GM19463 (cell line): ENCODE data around the gene ZNF462.
"Not testable (repeated sequence)": the region's sequence is repeated elsewhere in the genome, so short reads cannot be mapped to it uniquely, and the experiment has no call there.

Experiments
- ATAC-seq: cut with Tn5 transposase; IDR thresholded peaks from one replicate; pipeline ENCODE4 v1.9.1; 2021; ENCODE audit warnings: mild to moderate bottlenecking, moderate library complexity; ENCODE audit not compliant: unreplicated experiment

The ZNF462 gene

DNA sequence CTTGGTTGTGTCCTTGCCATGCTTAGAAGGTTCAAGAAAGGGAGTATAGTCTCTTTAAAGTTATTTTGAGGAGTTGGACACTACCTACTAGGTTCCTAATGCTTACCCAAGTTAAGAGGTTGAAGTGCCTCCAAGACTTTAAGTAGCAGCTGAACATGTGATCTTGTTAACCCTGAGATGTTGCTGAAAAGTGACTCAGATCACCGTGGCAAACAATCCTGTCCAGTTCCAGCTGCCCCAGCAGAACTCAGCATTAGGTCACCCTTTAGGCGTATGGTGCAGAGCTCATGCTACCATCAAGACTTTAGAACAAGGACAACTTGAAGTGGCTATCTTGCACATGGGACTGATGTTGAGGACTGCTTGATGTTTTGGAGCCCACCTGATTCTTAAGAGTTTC lies 22.5 kb downstream of the ZNF462 start:
- no peak for ATAC-seq

DNA sequence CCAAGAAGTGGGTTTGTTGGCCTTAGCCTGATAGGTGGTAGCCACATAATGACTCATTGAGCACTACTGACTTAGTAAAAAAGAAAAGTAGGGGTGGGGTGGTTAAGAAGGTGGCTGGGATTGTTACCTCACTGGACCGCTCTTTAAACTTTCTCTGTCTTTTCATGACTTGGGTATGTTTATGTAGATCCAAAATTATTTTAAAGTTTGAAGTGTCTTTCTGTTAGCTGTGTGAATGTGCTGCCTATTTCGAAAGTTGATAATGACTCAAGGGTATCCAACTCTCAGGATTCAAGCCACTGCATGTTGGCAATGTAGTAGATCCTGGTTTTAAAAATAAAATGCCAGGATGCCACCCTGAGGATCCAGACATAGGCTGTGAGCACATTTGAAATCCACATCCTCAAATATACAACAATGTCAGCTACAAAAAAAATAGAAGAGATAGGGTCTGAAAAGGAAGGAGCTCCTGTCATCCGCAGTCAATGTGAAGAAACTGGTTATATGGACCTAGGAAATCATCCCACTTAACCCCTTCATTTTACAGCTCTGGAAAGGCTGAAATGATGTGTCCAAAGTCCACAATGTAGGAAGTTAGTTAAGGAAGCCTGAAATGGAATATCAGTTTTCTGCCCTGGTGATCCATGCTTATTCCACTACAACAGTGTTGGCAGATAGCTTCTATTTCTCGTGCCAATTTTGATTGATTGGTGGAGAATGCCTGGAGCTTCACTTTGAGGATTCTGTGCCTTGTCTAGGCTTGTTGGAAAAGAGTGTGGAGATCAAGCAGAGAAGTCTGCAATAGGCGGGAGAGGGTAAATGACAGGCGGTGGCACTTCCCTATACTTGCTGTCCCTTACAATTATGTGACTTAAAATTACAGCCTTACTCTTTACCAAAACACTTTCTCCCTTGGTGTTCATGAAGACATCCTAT lies 23.4 kb downstream of the ZNF462 start:
- no peak for ATAC-seq

DNA sequence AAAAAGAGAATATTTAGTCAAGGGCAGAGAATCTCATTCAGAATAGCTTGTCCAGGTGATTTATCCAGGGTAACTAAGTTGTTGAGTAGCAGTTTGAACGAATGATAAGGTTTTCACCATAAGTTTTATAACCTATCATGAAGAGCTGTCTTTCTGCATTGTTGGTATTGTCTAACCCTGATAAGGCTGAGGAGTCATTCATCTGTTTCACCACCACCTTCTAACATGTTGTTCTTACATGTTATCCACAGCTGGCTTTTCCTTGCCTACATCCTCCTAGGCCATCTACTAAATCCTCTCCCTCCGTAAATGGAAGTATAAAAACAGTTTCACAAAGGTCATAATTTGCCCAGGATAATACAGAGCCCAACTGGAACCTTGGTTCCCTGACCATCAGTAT lies 24.1 kb downstream of the ZNF462 start:
- no peak for ATAC-seq

DNA sequence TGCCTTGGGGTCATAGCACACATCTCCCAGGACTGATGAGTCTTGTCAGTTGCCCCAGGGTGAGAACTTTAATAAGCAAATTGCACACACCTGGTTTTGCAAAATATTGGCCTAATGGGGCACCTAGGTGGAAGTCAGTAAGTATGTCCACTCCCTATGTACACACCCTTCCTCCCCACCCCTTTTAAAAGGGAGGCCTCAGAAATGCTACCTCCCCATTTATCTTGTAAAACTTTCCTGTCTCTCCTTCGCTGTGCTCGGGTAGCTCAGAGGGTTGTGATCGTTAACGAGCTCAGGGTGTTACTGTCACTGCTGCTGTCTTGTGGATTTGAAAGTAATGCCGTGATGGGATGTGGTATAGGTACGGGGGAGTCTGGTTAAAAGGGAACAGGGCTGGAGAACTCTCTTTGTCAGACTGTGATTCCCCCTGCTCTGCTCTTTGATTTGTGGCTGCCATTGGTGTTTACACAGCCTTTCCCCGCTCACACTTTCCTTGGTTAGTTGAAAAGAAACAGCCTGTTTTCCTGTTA lies 26.2 kb downstream of the ZNF462 start:
- no peak for ATAC-seq

DNA sequence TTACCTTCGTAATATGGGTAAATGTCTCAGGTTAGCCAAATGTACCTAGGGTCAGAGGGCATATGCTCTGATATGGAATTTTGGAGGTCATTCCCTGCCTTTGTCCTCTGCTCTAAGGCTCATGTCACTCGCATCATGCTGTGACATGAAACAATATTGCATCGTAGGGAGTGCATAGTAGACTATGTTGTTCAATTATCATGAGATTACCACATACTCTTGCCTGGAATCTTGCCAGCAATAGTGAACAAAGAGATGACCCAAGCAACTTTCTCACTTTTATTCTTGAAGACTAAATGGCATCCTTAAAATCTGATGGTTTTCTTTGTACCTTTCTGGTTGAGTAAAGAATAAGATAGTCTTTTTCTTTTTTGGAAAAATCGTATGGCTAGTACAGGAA lies 27.6 kb downstream of the ZNF462 start:
- no peak for ATAC-seq

DNA sequence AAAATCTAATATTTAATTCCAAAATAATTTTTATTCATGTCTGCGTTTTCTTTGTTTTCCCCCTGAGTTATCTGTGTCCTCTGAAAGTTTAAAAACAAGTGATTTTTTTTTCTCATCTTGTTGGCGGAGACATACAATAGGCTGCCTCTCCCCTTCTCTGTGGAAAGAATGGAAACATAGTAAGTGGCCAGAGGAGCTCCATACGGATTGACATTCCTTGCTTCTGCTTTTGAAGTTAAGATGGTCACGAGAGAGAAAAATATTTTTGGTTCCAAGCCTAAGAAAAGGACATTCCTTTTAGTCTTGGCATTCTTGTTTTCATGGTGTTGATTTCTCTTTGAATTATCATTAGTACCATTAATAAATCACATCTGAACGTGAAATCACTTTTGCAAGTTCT lies 28.3 kb downstream of the ZNF462 start:
- ATAC-seq: no peak

DNA sequence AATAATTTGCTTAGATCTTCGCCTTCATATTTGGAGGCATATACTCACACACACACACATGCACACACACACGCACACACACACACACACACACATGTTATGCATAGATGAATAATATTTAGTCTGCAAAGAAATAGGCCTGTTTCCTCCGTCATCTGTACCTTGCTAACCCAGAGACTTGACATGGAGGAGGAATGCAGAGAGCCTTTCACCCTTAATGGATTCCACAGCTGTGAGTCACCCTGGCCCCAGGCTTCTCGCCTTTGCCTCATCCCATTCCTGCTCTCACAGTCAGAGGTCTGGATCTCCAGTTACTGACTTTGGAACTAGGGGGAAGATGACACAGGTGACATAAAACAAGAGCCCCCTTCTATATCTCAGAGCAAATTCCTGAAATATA lies 29.7 kb downstream of the ZNF462 start:
- no peak for ATAC-seq

DNA sequence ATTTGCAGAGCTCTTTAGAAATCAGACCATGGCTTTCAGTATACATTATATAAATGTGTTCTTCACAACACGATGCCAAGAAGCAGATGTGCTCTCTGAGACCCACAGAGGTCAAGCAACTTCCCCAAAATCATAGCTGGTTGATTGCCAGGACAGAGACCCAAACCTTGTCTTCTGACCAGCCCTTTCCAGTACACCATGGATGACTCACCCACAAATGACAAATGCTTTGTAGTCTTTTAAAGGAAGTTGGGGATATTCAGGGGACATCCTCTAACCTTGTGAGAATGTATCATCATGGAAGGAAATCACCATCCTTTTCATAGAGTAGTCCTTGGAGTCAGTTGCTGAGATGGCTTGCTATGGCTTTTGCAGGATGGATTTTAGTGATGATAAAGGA lies 30.1 kb downstream of the ZNF462 start:
- ATAC-seq: no peak

DNA sequence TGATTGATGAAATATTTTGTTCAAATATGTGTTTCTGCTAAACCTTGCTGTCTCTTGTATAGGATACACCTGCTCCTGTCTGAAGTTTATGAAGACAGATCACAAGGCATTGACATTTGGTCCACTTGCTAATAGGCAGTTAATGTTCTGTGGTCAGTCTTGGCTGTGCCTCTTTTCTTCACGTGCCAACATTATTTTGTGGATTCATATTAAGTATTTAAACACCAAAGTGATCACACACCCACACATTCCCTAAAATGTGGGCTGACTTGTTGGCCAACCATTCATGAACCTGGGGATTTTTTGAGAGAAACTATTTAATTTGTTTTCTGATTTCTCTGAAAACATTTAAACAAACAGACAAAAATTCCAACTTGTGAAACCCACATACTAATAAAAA lies 33.7 kb downstream of the ZNF462 start:
- no peak for ATAC-seq

DNA sequence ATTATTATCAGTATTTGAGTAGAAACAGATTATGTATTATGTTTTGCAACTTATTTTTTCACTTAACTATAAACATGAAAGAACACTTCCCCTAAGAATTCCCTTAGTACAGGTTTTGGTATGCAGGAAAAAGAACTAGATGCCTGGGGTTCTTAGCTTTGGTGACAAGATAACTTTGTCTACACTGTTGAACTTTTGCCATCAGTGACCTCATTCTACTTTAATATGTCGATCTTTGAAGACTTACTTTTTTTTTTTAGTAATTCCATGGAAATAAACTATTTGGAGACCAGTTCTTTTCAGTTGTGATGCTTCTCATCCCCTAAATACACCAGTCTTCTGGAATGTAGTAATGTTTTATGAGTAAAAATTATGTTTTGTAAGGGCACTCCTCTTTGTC lies 34.3 kb downstream of the ZNF462 start:
- ATAC-seq: no peak

DNA sequence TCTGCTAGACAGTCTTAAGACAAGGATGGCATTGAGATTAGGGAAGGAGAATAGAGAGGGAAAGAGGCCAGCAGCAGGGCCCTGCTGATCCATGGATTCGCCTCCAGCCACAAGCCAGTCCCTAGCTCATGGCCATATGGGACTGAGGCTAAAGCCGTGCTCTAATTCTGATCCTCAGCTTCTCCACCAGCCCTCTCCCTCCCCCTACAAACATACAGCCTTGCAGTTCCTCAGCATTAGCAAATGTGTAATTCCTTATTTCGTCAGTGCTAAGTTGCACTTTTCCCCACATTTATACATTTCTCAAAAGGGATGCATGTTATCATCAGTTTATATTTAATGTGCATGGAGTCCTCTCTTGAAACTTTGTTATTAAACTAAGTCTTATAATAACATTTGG lies 34.8 kb downstream of the ZNF462 start:
- ATAC-seq: no peak

DNA sequence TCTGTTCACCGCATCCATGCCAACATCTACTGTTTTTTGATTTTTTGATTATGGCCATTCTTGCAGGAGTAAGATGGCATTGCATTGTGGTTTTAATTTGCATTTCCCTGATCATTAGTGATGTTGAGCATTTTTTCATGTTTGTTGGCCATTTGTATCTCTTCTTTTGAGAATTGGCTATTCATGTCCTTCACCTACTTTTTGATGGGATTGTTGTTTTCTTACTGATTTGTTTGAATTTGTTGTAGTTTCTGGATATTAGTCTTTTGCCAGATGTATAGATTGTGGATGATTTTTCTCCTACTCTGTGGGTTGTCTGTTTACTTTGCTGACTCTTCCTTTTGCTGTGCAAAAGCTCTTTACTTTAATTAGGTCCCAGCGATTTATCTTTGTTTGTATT lies 37.6 kb downstream of the ZNF462 start:
- not testable (repeated sequence) for ATAC-seq

DNA sequence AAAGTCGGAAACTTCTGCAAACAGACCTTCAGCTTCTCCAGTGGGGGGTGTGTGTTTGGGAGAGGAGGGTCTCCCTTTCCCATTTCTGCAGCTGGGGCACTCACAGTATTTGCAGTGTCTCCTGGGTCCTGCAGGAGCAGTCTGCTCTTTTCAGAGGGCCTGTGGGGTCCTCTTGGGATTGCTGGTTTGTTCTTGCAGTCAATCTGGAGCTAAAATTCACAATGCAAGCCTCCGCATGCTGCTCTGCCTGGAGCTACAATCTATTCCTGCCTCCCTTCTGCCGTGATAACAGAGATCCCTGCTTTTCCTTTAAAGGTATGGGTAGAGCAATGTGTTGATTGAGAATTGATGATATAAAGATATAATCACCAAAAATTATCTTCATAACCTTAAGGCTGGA lies 43.2 kb downstream of the ZNF462 start:
- ATAC-seq: no peak

DNA sequence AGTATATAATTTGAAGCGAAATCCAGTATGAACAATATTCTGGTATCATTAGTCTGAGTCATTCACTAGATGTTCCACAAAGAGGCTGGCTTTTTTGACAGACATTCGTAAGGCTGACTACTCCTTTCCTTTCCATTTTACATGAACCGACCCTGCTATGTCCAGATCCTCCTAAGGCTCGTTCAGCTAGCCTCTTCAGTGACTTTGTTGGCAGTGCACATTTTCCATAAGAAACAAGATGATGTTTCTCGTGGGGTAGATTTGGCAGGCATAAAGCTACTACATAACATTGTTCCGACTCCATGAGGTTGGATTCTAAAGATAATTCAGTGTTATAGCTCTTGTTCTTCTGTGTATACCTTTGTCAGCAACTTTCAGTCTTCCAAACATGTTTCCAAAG lies 49.0 kb downstream of the ZNF462 start:
- no peak for ATAC-seq

DNA sequence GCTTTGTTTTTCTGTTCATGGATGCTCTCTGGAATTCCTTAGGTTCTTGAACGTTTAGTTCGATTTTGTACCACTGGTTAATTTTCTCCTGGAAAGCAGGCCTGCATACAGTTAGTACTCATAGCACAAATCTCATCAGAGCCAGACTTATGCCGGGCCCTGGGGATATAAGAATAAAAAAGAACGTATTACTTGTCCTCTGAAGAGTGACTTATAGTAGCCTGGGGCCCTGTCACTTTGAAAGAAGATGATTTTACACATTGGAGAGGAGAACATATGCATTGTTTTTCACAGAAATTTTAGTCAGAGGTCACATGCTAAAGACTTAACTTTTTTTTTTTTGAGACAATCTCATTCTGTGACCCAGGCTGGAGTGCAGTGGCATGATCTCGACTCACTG lies 50.3 kb downstream of the ZNF462 start:
- ATAC-seq: no peak

DNA sequence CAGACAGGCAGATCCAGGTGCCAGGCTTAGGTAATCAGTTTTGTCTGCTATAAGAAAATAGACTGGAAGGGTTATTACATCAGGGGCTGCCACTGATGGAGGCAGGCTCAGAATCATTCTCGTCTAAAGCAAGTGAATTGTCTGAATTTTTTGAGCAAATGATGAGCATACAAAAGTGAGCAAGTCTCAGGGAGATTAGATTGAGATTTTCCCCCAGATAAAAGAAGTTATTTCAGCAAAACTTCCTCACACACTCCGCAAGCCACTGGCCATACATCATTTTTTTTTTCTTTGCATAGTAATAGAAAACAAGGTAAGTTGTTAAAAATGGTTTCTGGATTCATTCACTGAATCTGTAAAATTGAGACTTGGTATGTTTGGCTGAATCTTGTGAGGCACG lies 52.9 kb downstream of the ZNF462 start:
- ATAC-seq: no peak

DNA sequence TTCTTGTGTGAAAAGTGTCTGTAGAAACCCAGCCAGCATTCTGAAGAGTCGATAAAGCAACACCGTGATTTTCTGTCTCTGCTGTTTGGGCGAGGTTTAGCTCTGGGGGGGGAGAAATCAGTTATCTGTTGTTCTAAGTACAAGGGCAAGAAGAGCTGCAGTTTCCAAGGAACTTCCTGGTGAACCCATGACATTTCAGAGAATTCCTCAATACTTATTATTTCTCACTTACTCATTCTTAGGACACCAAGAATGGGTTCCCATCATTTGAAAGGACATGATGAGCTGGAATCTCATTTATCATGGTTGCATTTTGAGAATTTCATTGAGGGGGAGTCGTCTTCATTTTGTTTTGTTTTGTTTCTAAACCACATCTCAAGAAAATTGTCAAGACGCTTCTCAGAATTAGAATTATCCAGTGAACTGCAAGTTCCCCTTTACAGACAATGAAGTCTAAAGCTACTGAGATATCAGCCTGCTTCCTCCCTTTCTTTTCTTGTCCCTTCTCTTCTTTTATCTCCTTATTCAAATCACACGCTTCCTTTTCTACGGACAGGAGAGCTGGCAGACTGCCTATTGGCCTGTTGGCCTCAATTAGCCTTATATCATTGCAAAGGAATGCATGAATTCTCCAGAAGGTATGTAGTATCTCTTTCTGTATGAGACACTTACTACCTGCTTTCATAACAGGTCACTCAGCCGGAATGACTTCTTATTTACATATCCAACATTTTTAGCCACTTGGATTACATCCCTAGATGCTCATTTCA lies 53.7 kb downstream of the ZNF462 start:
- ATAC-seq: no peak

DNA sequence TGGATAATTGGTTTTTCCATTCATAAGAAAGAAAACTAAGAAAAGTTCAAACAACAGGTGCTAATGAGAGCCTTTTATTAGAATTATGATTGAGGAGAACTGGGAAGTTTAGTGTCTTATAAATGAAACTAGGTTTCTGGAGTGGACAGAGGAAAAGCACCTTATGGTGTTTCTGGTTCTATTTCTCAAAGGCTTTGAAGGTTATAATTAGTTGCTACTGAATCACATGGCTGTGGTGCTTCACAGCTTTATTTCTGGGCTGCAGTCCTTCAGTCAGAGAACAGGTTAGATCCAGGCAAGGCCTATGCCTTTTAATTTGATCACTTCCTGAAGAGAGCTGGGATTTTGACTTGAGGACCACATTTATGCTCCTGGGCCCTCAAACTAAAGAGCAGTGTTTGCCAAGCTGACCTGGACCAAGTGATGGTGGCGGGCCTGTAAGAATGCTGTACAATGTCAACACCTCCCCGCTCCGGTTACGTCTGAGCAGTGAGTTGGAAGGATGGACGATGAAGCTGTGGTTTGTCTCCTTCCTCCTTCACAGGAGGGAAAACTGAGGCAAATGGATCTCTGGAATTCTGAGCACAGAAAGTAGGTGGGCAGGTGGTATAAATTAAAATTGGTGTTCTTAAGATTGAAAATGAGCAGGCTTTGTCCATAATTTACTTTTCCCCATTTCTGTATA lies 56.0 kb downstream of the ZNF462 start:
- no peak for ATAC-seq

DNA sequence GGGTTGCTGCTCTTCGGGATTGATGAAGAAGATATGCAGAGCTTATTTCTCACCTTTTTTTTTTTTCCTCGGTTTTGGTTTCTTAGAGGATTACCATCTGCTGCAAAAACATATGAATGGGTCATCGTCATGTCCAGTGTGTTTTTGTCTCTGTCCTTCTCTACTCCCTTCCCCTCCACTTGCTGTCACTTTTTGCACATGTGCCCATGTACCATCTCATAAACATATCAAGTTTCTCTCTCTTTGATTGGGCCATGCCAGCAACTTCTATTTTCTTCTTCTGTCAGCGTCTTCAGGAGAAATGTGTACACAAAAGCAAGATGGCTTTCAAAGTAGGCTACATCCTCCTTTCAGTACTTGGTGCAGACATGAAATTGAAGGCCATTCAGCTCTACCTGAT lies 57.1 kb downstream of the ZNF462 start:
- no peak for ATAC-seq

DNA sequence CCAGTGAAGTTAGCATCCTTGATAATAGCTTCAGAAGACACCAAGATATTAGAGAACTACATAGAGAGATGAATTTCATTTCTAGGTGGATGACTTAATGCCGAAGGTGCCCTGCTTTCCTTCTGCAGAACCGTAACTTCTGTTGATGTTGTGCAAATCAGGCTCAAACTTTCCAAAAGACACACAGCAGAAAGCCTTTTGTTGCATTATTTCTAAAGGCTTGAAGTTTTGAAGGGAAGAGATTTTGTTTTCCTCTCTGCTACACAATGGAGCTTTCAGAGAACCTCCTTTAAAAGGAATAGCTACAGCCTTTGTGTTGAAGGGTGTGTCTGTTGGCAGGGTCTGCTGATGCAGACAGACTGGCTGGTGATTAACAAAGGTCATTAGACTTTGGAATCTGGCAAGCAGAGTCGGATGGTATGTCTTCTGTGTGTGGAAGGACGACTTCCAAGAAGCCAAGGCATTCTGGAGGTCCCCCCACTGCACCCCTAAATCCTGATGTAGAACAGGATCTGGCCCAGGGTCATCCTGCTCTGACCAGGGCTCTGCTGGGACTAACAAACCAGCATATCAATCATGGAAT lies 57.8 kb downstream of the ZNF462 start:
- no peak for ATAC-seq

DNA sequence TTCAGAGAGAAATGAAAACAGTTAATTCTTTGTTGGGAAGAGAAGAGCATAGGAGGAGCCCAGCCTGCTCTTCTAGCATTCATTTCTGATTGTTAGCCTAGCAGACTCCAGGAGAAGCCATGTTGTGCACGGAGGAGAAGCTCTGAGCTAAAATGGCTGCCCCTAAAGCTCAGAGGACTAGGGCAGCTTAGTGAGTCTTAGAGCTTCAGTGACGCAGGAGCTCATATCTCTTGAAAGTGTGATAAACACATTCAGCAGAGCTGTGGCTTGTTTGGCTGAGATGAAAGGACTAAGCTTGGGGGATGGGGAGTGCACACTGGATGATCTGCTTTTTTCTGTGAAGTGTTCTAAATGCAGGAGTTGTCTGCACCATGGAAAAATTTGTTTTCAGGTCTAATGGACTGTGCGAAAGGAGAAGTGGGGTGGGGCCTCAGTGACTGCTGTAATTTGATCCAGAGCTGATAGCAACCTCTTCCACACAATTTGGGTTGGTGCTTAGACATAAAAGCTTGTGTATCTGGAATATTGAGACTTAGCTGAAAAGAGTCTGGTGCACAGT lies 58.5 kb downstream of the ZNF462 start:
- no peak for ATAC-seq
